AG20443 (cell line): ENCODE results near the gene PGAM4.
A peak's percentile ranks its signal among the peaks of the same experiment; 100 is the strongest.
"Not testable (repeated sequence)": the region's sequence is repeated elsewhere in the genome, so short reads cannot be mapped to it uniquely, and the experiment has no call there.

Experiments used
- DNase-seq: peaks from one replicate; pipeline ENCODE4 v3.0.0; 2012; ENCODE audit warnings: low spot score, mixed read lengths

Gene PGAM4

DNA sequence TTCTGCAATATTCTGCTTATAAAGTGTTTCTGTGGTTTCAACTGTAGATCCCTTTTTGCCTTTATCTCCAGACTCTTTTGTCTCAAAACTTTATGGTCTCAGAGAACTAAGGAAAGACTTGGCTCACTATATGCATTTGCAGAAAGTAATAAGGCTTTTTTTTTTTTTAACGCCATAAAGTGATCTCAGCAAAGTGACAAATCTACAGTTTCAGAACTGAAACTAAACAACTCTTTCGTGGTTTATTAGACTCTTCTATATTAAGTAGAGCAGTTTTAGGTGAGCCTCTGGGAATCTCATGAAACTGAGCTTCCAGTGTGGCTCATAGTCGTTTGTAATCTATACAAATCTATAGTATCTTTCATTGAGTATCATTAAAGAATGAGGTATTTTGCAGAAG lies 43.7 kb downstream of the PGAM4 start:
- DNase-seq: no peak

DNA sequence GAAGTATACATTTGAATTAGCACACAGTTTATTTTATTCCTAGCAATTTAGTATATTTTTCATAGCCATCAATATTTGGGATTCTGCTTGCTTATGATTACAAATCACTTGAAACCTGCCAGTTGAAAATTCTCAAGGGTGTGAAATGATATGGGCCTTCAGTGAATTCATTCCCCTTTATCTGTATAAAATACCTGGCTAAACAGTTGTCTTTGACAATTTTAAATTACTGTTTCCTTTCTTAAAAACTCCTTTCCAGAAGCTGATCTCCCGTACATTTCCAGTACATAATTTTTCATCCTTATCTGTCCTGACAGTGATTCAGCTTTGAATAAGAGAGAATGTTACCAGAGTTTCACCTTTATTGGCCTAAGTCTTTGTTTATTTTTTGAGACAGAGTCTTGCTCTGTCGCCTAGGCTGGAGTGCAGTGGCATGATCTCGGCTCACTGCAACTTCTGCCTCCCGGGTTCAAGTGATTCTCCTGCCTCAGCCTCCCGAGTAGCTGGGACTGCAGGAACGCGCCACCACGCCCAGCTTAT lies 45.0 kb downstream of the PGAM4 start:
- DNase-seq: no peak

DNA sequence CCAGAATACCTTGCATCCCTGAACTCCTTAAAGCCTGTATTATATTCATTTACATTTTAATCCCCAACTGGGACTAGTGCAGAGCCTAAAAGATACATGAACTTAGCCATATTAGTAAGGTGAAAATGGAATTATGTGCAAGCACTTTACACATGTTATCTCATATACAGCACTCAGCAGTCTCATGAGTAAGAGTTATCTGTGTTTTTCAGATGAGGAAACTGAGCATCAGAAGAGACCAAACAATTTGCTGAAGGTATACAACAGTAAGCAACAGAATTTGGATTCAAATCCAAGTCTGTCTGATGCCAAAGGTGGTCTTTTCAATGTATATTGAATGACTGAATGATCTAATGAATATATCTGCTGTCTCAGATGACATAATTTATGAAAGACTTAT lies 46.7 kb downstream of the PGAM4 start:
- no peak for DNase-seq

DNA sequence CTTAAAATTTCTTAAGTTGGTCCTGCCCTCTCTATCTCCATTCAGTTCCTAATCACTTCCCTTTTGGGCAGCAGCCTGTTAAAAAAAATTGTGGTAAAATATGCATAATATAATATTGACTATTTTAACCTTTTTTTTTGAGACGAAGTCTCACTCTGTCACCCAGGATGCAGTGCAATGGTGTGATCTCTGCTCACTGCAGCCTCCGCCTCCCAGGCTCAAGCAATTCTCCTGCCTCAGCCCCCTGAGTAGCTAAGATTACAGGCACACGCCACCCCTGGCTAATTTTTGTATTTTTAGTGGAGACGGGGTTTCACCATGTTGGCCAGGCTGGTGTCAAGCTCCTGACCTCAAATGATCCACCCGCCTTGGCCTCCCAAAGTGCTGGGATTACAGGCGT lies 50.1 kb downstream of the PGAM4 start:
- DNase-seq: not testable (repeated sequence)

DNA sequence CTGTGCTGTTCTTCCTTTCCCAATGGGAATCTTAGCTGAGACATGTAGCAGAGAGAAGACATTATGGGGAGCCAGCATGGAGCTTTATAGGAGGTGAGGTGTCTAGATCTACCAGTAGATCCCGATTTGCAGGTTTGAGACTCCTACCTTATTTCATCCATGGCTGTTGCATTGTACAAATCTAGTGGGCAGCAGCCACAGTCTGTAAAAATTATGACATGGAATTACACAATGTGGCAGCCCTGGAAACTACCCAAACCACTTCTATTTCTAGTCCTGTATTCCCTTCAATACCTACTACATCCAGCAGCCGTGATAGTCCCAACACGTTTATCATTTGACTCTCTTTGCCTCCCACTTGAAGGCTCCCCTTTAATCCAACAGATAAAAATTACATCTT lies 50.9 kb downstream of the PGAM4 start:
- DNase-seq: peak; percentile 22
